GM06990 (cell line): ENCODE results near the gene RMC1.

Source experiments
- DNase-seq: peaks from one replicate; pipeline ENCODE4 v3.0.0-alpha.2; 2011; ENCODE audit not compliant: insufficient read length; ENCODE audit errors: extremely low read depth
- H3K27me3 ChIP-seq: replicated peaks from 2 replicates; pipeline ENCODE4 v1.6.0; 2011; ENCODE audit warnings: low read length; ENCODE audit not compliant: control insufficient read depth, insufficient read depth
- H3K36me3 ChIP-seq: 2 replicates; pipeline ENCODE4 v1.5.1; 2011; ENCODE audit warnings: low read length; ENCODE audit not compliant: control insufficient read depth, insufficient read depth
- H3K4me3 ChIP-seq: replicated peaks from 2 replicates; pipeline ENCODE4 v1.5.1; 2011; ENCODE audit warnings: low read depth, mild to moderate bottlenecking, control low read depth, low read length
- TF ChIP-seq, protein P1 (sequence below): IDR thresholded peaks from 2 replicates; pipeline ENCODE4 v1.5.1; 2011; ENCODE audit warnings: low read length, control low read depth, mild to moderate bottlenecking, inconsistent platforms; ENCODE audit not compliant: insufficient read depth, poor library complexity, severe bottlenecking

Gene RMC1

DNA sequence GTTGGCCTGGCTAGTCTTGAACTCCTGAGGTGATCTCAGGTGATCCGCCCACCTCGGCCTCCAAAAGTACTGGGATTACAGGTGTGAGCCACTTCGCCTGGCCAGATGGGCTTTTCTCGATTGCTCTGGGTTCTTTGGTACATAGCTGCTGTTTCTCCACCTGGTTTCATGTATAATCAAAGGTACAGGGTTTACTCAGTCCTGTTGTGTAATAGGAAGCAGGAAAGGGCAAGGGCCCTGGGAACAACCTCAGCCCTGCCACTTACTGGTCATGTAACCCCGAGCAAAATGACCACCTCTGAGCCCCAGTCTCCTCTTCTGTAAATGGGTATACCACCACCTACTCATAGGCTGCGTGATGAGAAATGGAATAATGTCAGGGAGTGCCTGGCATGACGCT is 34.0 kb downstream of the RMC1 start:
- TF ChIP-seq, protein P1, sequence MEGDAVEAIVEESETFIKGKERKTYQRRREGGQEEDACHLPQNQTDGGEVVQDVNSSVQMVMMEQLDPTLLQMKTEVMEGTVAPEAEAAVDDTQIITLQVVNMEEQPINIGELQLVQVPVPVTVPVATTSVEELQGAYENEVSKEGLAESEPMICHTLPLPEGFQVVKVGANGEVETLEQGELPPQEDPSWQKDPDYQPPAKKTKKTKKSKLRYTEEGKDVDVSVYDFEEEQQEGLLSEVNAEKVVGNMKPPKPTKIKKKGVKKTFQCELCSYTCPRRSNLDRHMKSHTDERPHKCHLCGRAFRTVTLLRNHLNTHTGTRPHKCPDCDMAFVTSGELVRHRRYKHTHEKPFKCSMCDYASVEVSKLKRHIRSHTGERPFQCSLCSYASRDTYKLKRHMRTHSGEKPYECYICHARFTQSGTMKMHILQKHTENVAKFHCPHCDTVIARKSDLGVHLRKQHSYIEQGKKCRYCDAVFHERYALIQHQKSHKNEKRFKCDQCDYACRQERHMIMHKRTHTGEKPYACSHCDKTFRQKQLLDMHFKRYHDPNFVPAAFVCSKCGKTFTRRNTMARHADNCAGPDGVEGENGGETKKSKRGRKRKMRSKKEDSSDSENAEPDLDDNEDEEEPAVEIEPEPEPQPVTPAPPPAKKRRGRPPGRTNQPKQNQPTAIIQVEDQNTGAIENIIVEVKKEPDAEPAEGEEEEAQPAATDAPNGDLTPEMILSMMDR, result no peak
- Histone ChIP-seq H3K36me3 (peaks cover 34% of the 10 kb centered on the region), H3K27me3 (no peaks in the 10 kb centered on the region), H3K4me3 (no peak overlapping the region)
- DNase-seq, result no peak

GRCh38 chr18:23538001-23538400 is 34.7 kb downstream of the RMC1 start:
- Histone ChIP-seq H3K36me3 (peaks cover 33% of the 10 kb centered on the region), H3K4me3 (no peak overlapping the region), H3K27me3 (no peaks in the 10 kb centered on the region)
- DNase-seq, result no peak
- TF ChIP-seq, protein P1, result no peak

GRCh38 chr18:23538870-23539269 is 35.6 kb downstream of the RMC1 start:
- TF ChIP-seq, protein P1, result no peak
- Histone ChIP-seq H3K4me3 (no peak overlapping the region), H3K27me3 (no peaks in the 10 kb centered on the region), H3K36me3 (peaks cover 35% of the 10 kb centered on the region)
- no peak for DNase-seq

DNA sequence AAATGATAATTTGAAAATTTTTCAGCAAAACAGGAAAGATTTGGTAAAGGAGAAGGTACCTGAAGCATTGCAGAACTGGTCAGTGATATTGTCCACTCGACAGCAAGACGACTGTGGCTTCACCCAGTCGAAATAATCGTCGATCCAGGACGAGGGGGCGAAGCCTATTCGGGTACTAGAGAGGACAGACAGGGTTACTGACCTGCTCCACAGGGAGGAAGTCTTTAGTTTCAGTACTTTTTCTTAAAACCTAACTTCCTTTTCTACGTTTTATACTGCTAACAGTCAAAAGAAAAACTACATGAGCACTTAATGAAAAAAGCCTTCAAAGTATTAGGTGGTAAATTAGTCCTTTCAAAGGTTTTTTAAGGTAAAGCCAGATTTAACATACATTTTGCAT is 36.0 kb downstream of the RMC1 start:
- no peak for DNase-seq
- H3K27me3 ChIP-seq, result no peaks in the 10 kb centered on the region
- no peak overlapping the region for H3K4me3 ChIP-seq
- peaks cover 37% of the 10 kb centered on the region for H3K36me3 ChIP-seq
- TF ChIP-seq, protein P1, result no peak

- no peak for DNase-seq
- no peaks in the 10 kb centered on the region for H3K27me3 ChIP-seq
- no peak overlapping the region for H3K4me3 ChIP-seq
- TF ChIP-seq, protein P1, result no peak
- H3K36me3 ChIP-seq, result peaks cover 34% of the 10 kb centered on the region
Observed at GRCh38 chr18:23539911-23540525, 36.7 kb downstream of the RMC1 start.

DNA sequence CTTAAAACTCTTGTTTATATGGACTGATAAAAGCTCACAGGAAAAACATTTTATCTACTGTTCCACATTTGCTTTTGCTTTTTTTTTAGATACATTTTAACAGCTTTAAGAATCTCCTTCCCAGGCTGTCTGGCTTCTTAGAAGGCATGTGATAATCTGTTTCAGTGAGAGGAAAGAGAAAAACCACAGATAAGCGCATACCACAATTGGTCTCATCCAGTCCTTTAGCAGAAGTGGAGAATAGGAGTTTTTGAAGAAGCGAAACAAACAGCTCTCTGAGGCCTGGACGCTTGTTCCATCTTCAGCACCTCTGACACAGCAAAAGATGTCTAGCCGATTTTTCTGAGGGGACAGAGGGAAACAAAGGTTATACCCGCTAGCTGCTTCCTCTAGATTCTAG is 37.6 kb downstream of the RMC1 start:
- no peaks in the 10 kb centered on the region for H3K27me3 ChIP-seq
- peaks cover 32% of the 10 kb centered on the region for H3K36me3 ChIP-seq
- DNase-seq, result no peak

More for the DNA sequence above, 37.6 kb downstream of the RMC1 start:
- TF ChIP-seq, protein P1, result no peak
- no peak overlapping the region for H3K4me3 ChIP-seq
